ENCODE results near the gene SMTNL1. TPM values are rescaled to one million over a fixed set of nuclear protein-coding genes. Genes with fewer than 3 reads are reported as not detected.

The SMTNL1 gene
- total RNA-seq, 4 donors from 2014 or later: not detected

GRCh38 chr11:57511741-57512430 lies 25.5 kb upstream of the SMTNL1 start:
- ATAC-seq (ENCODE audit: low FRiP score) (no peak), DNase-seq (ENCODE audit: low spot score) (no peak)
- TF ChIP-seq CTCF (IDR thresholded peaks at IDR 0.05): no peak

DNA sequence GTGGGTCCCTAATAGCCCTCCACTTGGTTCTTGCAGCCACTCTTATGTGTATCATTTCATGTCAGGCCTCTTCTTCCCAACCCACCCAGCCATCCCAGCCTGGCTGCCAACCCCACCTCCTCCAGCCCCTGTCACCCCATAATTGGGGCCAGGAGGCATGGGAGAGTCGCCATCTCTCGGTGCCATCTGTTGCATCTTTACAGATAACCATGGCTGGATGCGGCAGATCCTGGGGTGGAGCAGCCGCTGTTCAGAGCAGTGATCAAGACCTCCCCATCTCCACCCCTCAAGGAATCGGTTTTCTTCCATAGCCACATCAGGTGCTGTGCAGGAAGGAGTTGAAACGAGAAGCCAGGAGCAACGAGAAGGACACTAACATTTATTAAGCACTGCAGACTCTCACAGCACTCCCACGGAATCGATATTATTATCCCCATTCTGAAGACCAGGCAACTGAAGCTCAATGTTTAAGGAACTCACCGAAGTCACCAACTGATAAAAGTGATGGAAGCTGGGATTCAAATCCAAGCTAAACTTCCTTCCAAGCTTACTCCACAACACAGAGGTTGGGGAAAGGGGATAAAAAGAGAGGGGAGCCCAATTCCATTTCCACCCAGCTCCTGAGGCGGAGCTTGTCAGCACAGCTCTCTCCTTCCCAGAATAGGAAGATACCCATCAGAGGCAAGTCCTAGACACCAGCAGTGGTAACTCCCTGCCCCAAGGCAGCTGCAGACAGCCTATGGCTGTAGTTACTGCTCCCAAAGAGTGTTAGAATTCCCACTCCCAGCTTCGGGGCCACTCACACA lies 24.5 kb upstream of the SMTNL1 start:
- no peak for DNase-seq (ENCODE audit: low spot score)
- TF ChIP-seq CTCF (IDR thresholded peaks at IDR 0.05): no peak

DNA sequence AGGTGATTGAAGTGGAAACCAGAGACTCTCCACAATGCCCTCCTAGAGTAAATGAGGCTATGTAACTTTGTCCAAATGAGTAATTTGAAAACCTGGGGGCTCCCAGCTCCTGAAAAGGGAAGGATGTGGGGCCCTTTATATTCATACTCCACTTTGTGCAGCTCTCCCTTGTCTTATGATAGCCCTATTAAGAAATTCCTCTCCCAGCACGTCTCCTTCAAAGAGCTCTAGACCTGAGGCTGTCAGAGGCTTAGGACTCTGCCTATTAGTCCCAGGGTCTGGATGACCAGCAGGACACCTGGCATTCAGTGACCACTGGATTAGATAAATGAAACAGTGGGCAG lies 24.0 kb upstream of the SMTNL1 start:
- ATAC-seq (ENCODE audit: low FRiP score): no peak
- no peak for DNase-seq (ENCODE audit: low spot score)
- TF ChIP-seq CTCF (IDR thresholded peaks at IDR 0.05): no peak

More for the DNA sequence above, 24.5 kb upstream of the SMTNL1 start:
- ATAC-seq (ENCODE audit: low FRiP score): no peak

- TF ChIP-seq CTCF (IDR thresholded peaks at IDR 0.05): no peak
- DNase-seq (ENCODE audit: low spot score) (no peak), ATAC-seq (ENCODE audit: low FRiP score) (peak; percentile 23)
Observed at GRCh38 chr11:57513911-57514537, 23.4 kb upstream of the SMTNL1 start.

GRCh38 chr11:57514538-57515331 lies 22.7 kb upstream of the SMTNL1 start:
- no peak for TF ChIP-seq CTCF (IDR thresholded peaks at IDR 0.05)
- no peak for DNase-seq (ENCODE audit: low spot score)
- peak; percentile 57 for ATAC-seq (ENCODE audit: low FRiP score)

DNA sequence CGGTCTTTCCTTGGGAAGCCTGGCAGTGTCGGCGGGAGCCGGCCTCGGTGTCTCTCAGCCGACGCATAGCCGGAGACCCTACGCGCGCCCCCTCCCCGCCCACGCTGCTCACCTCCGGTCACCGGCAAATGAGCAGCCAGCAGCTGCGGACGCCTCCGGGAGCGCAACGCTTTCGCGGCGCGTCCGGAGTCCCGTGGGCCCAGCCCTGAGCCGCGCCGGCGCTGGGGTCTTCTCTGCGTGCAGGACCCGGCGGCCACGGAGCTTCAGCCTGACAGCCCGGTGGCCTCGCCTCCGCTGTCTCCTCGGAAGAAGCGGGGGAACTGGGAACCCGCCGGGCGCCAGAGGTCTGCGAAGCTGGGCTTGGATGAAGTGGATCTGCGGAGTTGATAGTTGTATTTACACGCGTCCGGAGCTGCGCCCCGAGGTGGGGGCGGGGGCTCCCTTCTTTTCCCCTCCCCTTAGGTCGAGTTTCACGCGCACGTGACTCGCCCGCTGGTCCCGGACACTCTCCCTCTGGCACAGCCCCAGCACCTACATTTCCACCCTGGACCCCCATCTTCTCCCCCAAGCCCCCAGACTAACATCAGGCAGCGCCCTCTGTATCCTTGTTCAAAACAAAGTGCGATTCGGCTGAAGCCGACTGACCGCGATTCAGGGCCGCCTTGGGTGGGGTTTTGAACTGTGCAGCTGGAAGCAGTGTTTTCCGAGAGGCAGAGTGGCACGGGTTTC lies 21.9 kb upstream of the SMTNL1 start, which contains the start of gene SLC43A1:
TSS of gene SLC43A1 (minus strand) at position 371 of the 729 bp plus-strand sequence. CDS start 1,591 bp downstream, outside the sequence.
- DNase-seq (ENCODE audit: low spot score): no peak
- peak; percentile 84 for ATAC-seq (ENCODE audit: low FRiP score)
- TF ChIP-seq CTCF (IDR thresholded peaks at IDR 0.05): no peak
